H1 (cell line): ENCODE measurements around the gene CMIP. TPM values are rescaled to one million over a fixed set of nuclear protein-coding genes. Genes with fewer than 3 reads are reported as not detected.

Experiments used
- CTCF ChIA-PET: fragments of 300-600 bp; sonication (Branson Sonifier 250); formaldehyde crosslinking; loops from one replicate; lab custom pipeline; 2021; ENCODE audit not compliant: partially characterized antibody; lab: Charles Lee
- POLR2A ChIA-PET: fragments of 300-600 bp; sonication (Branson Sonifier 250); formaldehyde crosslinking; loops from one replicate; lab custom pipeline; 2021; ENCODE audit warnings: inconsistent platforms; ENCODE audit not compliant: partially characterized antibody; lab: Charles Lee
- DNase-seq, 2 experiments: peaks; one replicate each; pipeline versions ENCODE4 v3.0.0 to v3.0.0-alpha.2; 2010 to 2022; ENCODE audit warnings: low spot score in 2 of 2, low read depth in 1 of 2, mixed read lengths in 1 of 2
- FAIRE-seq: peaks from 2 replicates; lab custom pipeline; 2011; peaks lifted over from hg19 to GRCh38; lab: Jason Lieb, UNC
- H2AFZ ChIP-seq: 2 replicates; pipeline ENCODE4 v1.8.1; 2012; ENCODE audit warnings: low read length, inconsistent platforms
- H2AK5ac ChIP-seq: 2 replicates; pipeline ENCODE4 v1.6.1; 2013; ENCODE audit warnings: low read depth, low read length
- H2BK120ac ChIP-seq: replicated peaks from 2 replicates; pipeline ENCODE3; 2013; ENCODE audit warnings: low read depth, low read length, inconsistent platforms
- H2BK12ac ChIP-seq: 2 replicates; pipeline ENCODE4 v1.6.1; 2013; ENCODE audit warnings: low read depth, low read length
- H2BK15ac ChIP-seq: 2 replicates; pipeline ENCODE4 v1.6.1; 2013; ENCODE audit warnings: low read length
- H2BK20ac ChIP-seq: 2 replicates; pipeline ENCODE4 v1.6.1; 2013; ENCODE audit warnings: low read length
- H2BK5ac ChIP-seq: 2 replicates; pipeline ENCODE4 v1.6.1; 2013; ENCODE audit warnings: low read depth, low read length
- H3K14ac ChIP-seq: 2 replicates; pipeline ENCODE4 v1.6.1; 2013; ENCODE audit warnings: inconsistent platforms; ENCODE audit not compliant: insufficient read length
- H3K18ac ChIP-seq: 2 replicates; pipeline ENCODE4 v1.6.1; 2013; ENCODE audit warnings: low read length; ENCODE audit errors: extremely low read depth
- H3K23ac ChIP-seq: 2 replicates; pipeline ENCODE4 v1.6.1; 2013; ENCODE audit warnings: inconsistent platforms; ENCODE audit not compliant: insufficient read length
- H3K23me2 ChIP-seq: 2 replicates; pipeline ENCODE4 v1.6.1; 2013; ENCODE audit warnings: low read depth, low read length
- H3K27ac ChIP-seq: 2 replicates; pipeline ENCODE4 v1.6.1; 2011; ENCODE audit warnings: low read depth, low read length, inconsistent platforms
- H3K27me3 ChIP-seq, 4 experiments: replicated peaks in 1 of 4; 1 replicate in 1 of 4; 2 replicates in 3 of 4; pipeline versions ENCODE4 v1.6.1 to v1.8.1; 2011 to 2013; ENCODE audit warnings: low read length in 3 of 4, mild to moderate bottlenecking in 3 of 4, inconsistent platforms in 2 of 4, mixed read lengths in 2 of 4, moderate library complexity in 1 of 4; ENCODE audit not compliant: control insufficient read depth in 3 of 4, insufficient read depth in 3 of 4; ENCODE audit errors: extremely low read depth in 1 of 4
- H3K36me3 ChIP-seq, 4 experiments: 2 replicates each; pipeline versions ENCODE4 v1.6.1 to v1.8.1; 2011 to 2013; ENCODE audit warnings: mild to moderate bottlenecking in 4 of 4, low read length in 3 of 4, moderate library complexity in 2 of 4, control low read depth in 1 of 4, inconsistent platforms in 1 of 4; ENCODE audit not compliant: insufficient read depth in 4 of 4, control insufficient read depth in 2 of 4
- H3K4ac ChIP-seq: replicated peaks from 2 replicates; pipeline ENCODE3; 2013; ENCODE audit warnings: low read length, low read depth, mixed read lengths, inconsistent platforms; ENCODE audit not compliant: insufficient read length
- H3K4me1 ChIP-seq, 4 experiments: replicated peaks in 1 of 4; 1 replicate in 1 of 4; 2 replicates in 3 of 4; pipeline versions ENCODE4 v1.6.1 to v1.8.1; 2011 to 2013; ENCODE audit warnings: low read length in 3 of 4, inconsistent platforms in 2 of 4, mixed read lengths in 1 of 4; ENCODE audit not compliant: insufficient read depth in 4 of 4, control insufficient read depth in 3 of 4
- H3K4me2 ChIP-seq, 2 experiments: 2 replicates each; pipeline versions ENCODE4 v1.6.1 to v1.8.1; 2011 to 2013; ENCODE audit warnings: low read depth in 2 of 2, low read length in 2 of 2, control low read depth in 1 of 2, inconsistent platforms in 1 of 2, mild to moderate bottlenecking in 1 of 2; ENCODE audit not compliant: insufficient read depth in 1 of 2
- H3K4me3 ChIP-seq, 4 experiments: fragments of 200-600, 300-600 bp in 1 of 4; sonication (generic), shearing (Covaris generic), sonication (Bioruptor Twin) in 1 of 4; 2 replicates each; pipeline versions ENCODE4 v1.5.1 to v1.8.1; 2011 to 2016; ENCODE audit warnings: low read length in 4 of 4, low read depth in 3 of 4, control low read depth in 2 of 4, inconsistent platforms in 2 of 4, mild to moderate bottlenecking in 2 of 4, mixed read lengths in 1 of 4, moderate library complexity in 1 of 4; ENCODE audit not compliant: insufficient read depth in 2 of 4; ENCODE audit errors: extremely low read depth in 1 of 4
- H3K56ac ChIP-seq: replicated peaks from 2 replicates; pipeline ENCODE3; 2013; ENCODE audit warnings: low read depth, mild to moderate bottlenecking, mixed read lengths, low read length, inconsistent platforms; ENCODE audit not compliant: insufficient read length
- H3K79me1 ChIP-seq: 2 replicates; pipeline ENCODE4 v1.6.1; 2013; ENCODE audit warnings: low read depth, low read length, control low read depth
- H3K79me2 ChIP-seq, 2 experiments: 2 replicates each; pipeline versions ENCODE4 v1.6.1 to v1.8.1; 2012 to 2013; ENCODE audit warnings: low read length in 2 of 2, mild to moderate bottlenecking in 2 of 2, inconsistent platforms in 1 of 2; ENCODE audit not compliant: insufficient read depth in 2 of 2, control insufficient read depth in 1 of 2
- H3K9ac ChIP-seq, 4 experiments: replicated peaks in 1 of 4; 1 replicate in 1 of 4; 2 replicates in 3 of 4; pipeline versions ENCODE4 v1.6.1 to v1.8.1; 2011 to 2013; ENCODE audit warnings: low read depth in 3 of 4, low read length in 3 of 4, control low read depth in 2 of 4, mild to moderate bottlenecking in 2 of 4, moderate library complexity in 2 of 4, inconsistent platforms in 1 of 4; ENCODE audit errors: extremely low read depth in 1 of 4
- H3K9me3 ChIP-seq, 2 experiments: 2 replicates each; pipeline versions ENCODE4 v1.6.1 to v1.8.1; 2012 to 2013; ENCODE audit warnings: mild to moderate bottlenecking in 2 of 2, moderate library complexity in 2 of 2, control low read depth in 1 of 2, inconsistent platforms in 1 of 2, low read depth in 1 of 2, low read length in 1 of 2, mixed read lengths in 1 of 2; ENCODE audit not compliant: insufficient read depth in 2 of 2
- H4K20me1 ChIP-seq, 2 experiments: replicated peaks in 1 of 2; 2 replicates each; pipeline versions ENCODE3 to v1.8.1; 2011 to 2013; ENCODE audit warnings: inconsistent platforms in 2 of 2, low read length in 2 of 2, mild to moderate bottlenecking in 1 of 2; ENCODE audit not compliant: insufficient read depth in 2 of 2, control insufficient read depth in 1 of 2
- H4K5ac ChIP-seq: 2 replicates; pipeline ENCODE4 v1.6.1; 2013; ENCODE audit warnings: low read length, low read depth, mixed read lengths, inconsistent platforms; ENCODE audit not compliant: insufficient read length
- H4K8ac ChIP-seq: 2 replicates; pipeline ENCODE4 v1.8.0; 2013; ENCODE audit warnings: mild to moderate bottlenecking, moderate library complexity, low read length, inconsistent platforms; ENCODE audit not compliant: insufficient read depth; ENCODE audit errors: extremely low read depth
- H4K91ac ChIP-seq: replicated peaks from 2 replicates; pipeline ENCODE3; 2013; ENCODE audit warnings: low read length, mixed read lengths, inconsistent platforms; ENCODE audit not compliant: insufficient read length
- KDM1A ChIP-seq: fragments of 200-600, 300-600 bp; sonication (generic); IDR thresholded peaks from 2 replicates; pipeline ENCODE4 v1.7.1; 2016; ENCODE audit warnings: mild to moderate bottlenecking, low read length, borderline replicate concordance
- SIRT6 ChIP-seq: IDR thresholded peaks from one replicate; pipeline ENCODE4 v1.7.1; 2012; ENCODE audit warnings: low read length, inconsistent platforms
- WGBS, 2 experiments: shearing (Covaris generic) in 1 of 2; methylation state at CpG; one replicate each; pipeline versions ENCODE4 v1.1.6 to v1.1.7; 2013 to 2015; ENCODE audit warnings: low lambda C conversion rate in 2 of 2, mixed read lengths in 2 of 2, inconsistent platforms in 1 of 2, low coverage in 1 of 2, missing lambda C conversion rate in 1 of 2; ENCODE audit not compliant: insufficient replicate concordance in 2 of 2, insufficient coverage in 1 of 2, insufficient read length in 1 of 2; ENCODE audit errors: extremely low coverage in 1 of 2, missing lambda C conversion rate in 1 of 2; 5-methylcytosine and 5-hydroxymethylcytosine counted together
- polyA plus RNA-seq, 7 experiments: library from polyadenylated mRNA; depleted of rRNA in 3 of 7; stranded (reverse) in 5 of 7; unstranded in 2 of 7; fragments of >200 nt in 5 of 7; fragments of 200-250 nt in 2 of 7; gene quantifications; 1 replicate in 5 of 7; 2 replicates in 1 of 7; 4 replicates in 1 of 7; pipeline versions ENCODE4 v1.2.1 to v1.2.3, GENCODE V29; 2011 to 2013; ENCODE audit warnings: missing spikeins in 2 of 7, mixed read lengths in 2 of 7
- total RNA-seq: library from RNA; stranded (reverse); fragmentation: NEBNext Ultra II Directional; extraction: Animal tissue kit (Norgen Biotek cat#: 25700); gene quantifications from 2 replicates; pipeline ENCODE4 v1.2.1, GENCODE V29; 2021

CMIP gene
- total and polyA plus RNA-seq, 2 of the 8 experiments (the other 6 are each of a cell fraction or from before 2014, with no cell fraction given): 7.9 to 53.2 TPM

DNA sequence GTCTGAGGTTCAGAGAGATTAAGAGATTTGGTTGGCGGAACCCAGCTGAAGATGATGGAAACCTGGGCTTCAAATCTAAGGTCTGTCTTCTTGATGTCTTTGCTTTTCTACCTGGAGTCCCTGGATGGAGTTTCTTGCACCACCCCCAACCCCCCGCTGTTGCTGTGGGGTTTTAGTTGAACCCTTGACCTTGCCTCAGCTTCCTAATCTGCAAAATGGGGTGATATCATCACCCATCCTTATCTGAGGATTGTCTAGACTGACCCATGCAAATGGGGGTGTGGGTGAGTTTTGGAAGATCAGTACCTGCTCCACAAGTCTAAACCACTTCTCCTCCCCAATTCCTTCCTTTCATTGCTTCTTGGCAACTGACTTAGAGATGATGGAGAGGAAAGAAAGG, 9.0 kb upstream of the CMIP start:
- Histone ChIP-seq H3K14ac (no peak overlapping the region), H3K79me2 (no peaks in the 10 kb centered on the region), H4K8ac (no peak overlapping the region), H2BK5ac (no peak overlapping the region), H2AFZ (no peak overlapping the region), H3K9ac (no peak overlapping the region), H3K36me3 (no peaks in the 10 kb centered on the region), H2AK5ac (no peak overlapping the region), H3K4me1 (peaks cover 0 to 5% (median under 1%) of the 10 kb centered on the region in 4 experiments; a peak in 1 of 7 replicates), H3K4ac (no peak overlapping the region), H3K27me3 (no peaks in the 10 kb centered on the region), H3K9me3 (no peaks in the 10 kb centered on the region), H3K79me1 (no peaks in the 10 kb centered on the region), H3K23ac (no peak overlapping the region), H3K4me3 (no peak overlapping the region), H4K5ac (no peak overlapping the region), H4K20me1 (no peaks in the 10 kb centered on the region), H3K27ac (no peak overlapping the region), H3K18ac (no peak overlapping the region), H3K56ac (no peak overlapping the region), H3K23me2 (no peaks in the 10 kb centered on the region), H2BK12ac (no peak overlapping the region), H2BK20ac (no peak overlapping the region), H4K91ac (no peak overlapping the region), H2BK15ac (no peak overlapping the region), H2BK120ac (no peak overlapping the region), H3K4me2 (no peak overlapping the region)
- TF ChIP-seq KDM1A (0 out of 2 replicates have a peak, but pooled peaks have one; percentile 21), SIRT6 (no peak)
- FAIRE-seq (no peak), DNase-seq (no peak)
- ChIA-PET POLR2A (interaction anchor here (1.3 kb wide), 1 partner anchor 121 kb away, joined by 3 read pairs; the partner anchor contains the start of gene GAN), CTCF (interaction anchor here (0.5 to 1.0 kb wide), 2 partner anchors 16 to 189 kb away, joined by 4 read pairs; no protein-coding TSS in a partner anchor)
- 94% methylated on average over 2 of the region's 2 CpGs; no CpG with 5 or more reads in 1 of the 2 experiments for WGBS, 2 experiments
